ENCODE results near the gene CTBS. TPM values are rescaled to one million over a fixed set of nuclear protein-coding genes. Genes with fewer than 3 reads are reported as not detected.
A peak's percentile ranks its signal among the peaks of the same experiment; 100 is the strongest.

Gene CTBS
- total and polyA plus RNA-seq, 2 of the 13 experiments (the other 11 are each of a cell fraction or from before 2014, with no cell fraction given) = 4.7 to 12.4 TPM

GRCh38 chr1:84504580-84505492 lies 69.4 kb downstream of the CTBS start (continued):
- TF ChIP-seq, protein P1, sequence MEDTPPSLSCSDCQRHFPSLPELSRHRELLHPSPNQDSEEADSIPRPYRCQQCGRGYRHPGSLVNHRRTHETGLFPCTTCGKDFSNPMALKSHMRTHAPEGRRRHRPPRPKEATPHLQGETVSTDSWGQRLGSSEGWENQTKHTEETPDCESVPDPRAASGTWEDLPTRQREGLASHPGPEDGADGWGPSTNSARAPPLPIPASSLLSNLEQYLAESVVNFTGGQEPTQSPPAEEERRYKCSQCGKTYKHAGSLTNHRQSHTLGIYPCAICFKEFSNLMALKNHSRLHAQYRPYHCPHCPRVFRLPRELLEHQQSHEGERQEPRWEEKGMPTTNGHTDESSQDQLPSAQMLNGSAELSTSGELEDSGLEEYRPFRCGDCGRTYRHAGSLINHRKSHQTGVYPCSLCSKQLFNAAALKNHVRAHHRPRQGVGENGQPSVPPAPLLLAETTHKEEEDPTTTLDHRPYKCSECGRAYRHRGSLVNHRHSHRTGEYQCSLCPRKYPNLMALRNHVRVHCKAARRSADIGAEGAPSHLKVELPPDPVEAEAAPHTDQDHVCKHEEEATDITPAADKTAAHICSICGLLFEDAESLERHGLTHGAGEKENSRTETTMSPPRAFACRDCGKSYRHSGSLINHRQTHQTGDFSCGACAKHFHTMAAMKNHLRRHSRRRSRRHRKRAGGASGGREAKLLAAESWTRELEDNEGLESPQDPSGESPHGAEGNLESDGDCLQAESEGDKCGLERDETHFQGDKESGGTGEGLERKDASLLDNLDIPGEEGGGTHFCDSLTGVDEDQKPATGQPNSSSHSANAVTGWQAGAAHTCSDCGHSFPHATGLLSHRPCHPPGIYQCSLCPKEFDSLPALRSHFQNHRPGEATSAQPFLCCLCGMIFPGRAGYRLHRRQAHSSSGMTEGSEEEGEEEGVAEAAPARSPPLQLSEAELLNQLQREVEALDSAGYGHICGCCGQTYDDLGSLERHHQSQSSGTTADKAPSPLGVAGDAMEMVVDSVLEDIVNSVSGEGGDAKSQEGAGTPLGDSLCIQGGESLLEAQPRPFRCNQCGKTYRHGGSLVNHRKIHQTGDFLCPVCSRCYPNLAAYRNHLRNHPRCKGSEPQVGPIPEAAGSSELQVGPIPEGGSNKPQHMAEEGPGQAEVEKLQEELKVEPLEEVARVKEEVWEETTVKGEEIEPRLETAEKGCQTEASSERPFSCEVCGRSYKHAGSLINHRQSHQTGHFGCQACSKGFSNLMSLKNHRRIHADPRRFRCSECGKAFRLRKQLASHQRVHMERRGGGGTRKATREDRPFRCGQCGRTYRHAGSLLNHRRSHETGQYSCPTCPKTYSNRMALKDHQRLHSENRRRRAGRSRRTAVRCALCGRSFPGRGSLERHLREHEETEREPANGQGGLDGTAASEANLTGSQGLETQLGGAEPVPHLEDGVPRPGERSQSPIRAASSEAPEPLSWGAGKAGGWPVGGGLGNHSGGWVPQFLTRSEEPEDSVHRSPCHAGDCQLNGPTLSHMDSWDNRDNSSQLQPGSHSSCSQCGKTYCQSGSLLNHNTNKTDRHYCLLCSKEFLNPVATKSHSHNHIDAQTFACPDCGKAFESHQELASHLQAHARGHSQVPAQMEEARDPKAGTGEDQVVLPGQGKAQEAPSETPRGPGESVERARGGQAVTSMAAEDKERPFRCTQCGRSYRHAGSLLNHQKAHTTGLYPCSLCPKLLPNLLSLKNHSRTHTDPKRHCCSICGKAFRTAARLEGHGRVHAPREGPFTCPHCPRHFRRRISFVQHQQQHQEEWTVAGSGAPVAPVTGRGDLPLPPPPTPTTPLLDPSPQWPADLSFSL (CRISPR knock-in tag; IDR thresholded peaks at IDR 0.05) = no peak
- TF ChIP-seq MED1 (CRISPR knock-in tag; IDR thresholded peaks at IDR 0.05) (peak; percentile 80), POLR2AphosphoS2 (IDR thresholded peaks at IDR 0.05; ENCODE audit: low read depth, low read length) (peak; percentile 93), PHF8 (CRISPR knock-in tag; IDR thresholded peaks at IDR 0.05) (no peak), ATF4 (CRISPR knock-in tag; IDR thresholded peaks at IDR 0.05) (peak; percentile 55 to 97; a peak in 3 of 4 replicates), RNF219 (CRISPR knock-in tag; IDR thresholded peaks at IDR 0.05) (no peak), PAXIP1 (CRISPR knock-in tag; conservative IDR thresholded peaks at IDR 0.05) (peak; percentile 80), HDAC1 (CRISPR knock-in tag; IDR thresholded peaks at IDR 0.05) (peak; percentile 47), HIVEP1 (CRISPR knock-in tag; IDR thresholded peaks at IDR 0.05) (no peak), NR2F1 (CRISPR knock-in tag; IDR thresholded peaks at IDR 0.05) (peak in 1 of 2 experiments; percentile 34; a peak in 1 of 4 replicates), FOXK2 (IDR thresholded peaks at IDR 0.05) (no peak), NR2C2 (CRISPR knock-in tag; IDR thresholded peaks at IDR 0.05; ENCODE audit: borderline replicate concordance) (peak; percentile 52; the same call in 1 of the 2 replicates), RARA (CRISPR knock-in tag; IDR thresholded peaks at IDR 0.05) (peak; percentile 89)

Data from HepG2 (cell line).